Upper lobe of right lung (tissue), 1 donor: ENCODE results near the gene CBS. TPM values are rescaled to one million over a fixed set of nuclear protein-coding genes. Genes with fewer than 3 reads are reported as not detected.
"Not testable (repeated sequence)": the region's sequence is repeated elsewhere in the genome, so short reads cannot be mapped to it uniquely, and the experiment has no call there.

Experiments used
- ATAC-seq: fragments of 200-7000 bp; cut with Tn5 transposase; one replicate; pipeline ENCODE4 v1.9.1; 2020; ENCODE audit warnings: mild to moderate bottlenecking, moderate library complexity
- DNase-seq: peaks from one replicate; pipeline ENCODE4 v3.0.0-alpha.2; 2020
- H3K27ac ChIP-seq: fragments of 200-600 bp; one replicate; pipeline ENCODE4 v1.8.0; 2022
- H3K27me3 ChIP-seq: fragments of 200-600 bp; one replicate; pipeline ENCODE4 v1.8.0; 2022; ENCODE audit warnings: mild to moderate bottlenecking
- H3K36me3 ChIP-seq: fragments of 200-600 bp; one replicate; pipeline ENCODE4 v1.8.0; 2022
- H3K4me1 ChIP-seq: fragments of 200-600 bp; one replicate; pipeline ENCODE4 v1.8.0; 2022
- H3K4me3 ChIP-seq: fragments of 200-600 bp; one replicate; pipeline ENCODE4 v1.8.0; 2022; ENCODE audit warnings: mild to moderate bottlenecking
- H3K9me3 ChIP-seq: fragments of 200-600 bp; one replicate; pipeline ENCODE4 v1.8.0; 2022
- intact Hi-C: fragments of 100-400 bp; cut with DNase I; formaldehyde crosslinking; loops from one replicate; pipeline ENCODE4 v1.11.0; 2022
- total RNA-seq: library from RNA; stranded (reverse); fragmentation: NEBNext Ultra II Directional; extraction: Animal tissue kit (Norgen Biotek cat#: 25700); gene quantifications from one replicate; pipeline ENCODE4 v1.2.1, GENCODE V29; 2021
- donor health status: DM: no; HTN: yes; CAD: no; lungs with severe emphysema.

The CBS gene
- total RNA-seq, 1 donor from 2014 or later = 69.0 TPM

GRCh38 chr21:43089463-43089862 lies 13.8 kb upstream of the CBS start:
- H3K4me3 ChIP-seq, H3K27me3 ChIP-seq, ATAC-seq, H3K4me1 ChIP-seq, DNase-seq, H3K27ac ChIP-seq, H3K36me3 ChIP-seq, H3K9me3 ChIP-seq, intact Hi-C loops: not testable (repeated sequence)

GRCh38 chr21:43082587-43083300 lies 7.1 kb upstream of the CBS start:
- DNase-seq, H3K27ac ChIP-seq, H3K9me3 ChIP-seq, H3K27me3 ChIP-seq, H3K4me1 ChIP-seq, ATAC-seq, H3K4me3 ChIP-seq, intact Hi-C loops, H3K36me3 ChIP-seq: not testable (repeated sequence)

- intact Hi-C loops = not testable (repeated sequence)
These were observed 1.0 kb upstream of the CBS start for GRCh38 chr21:43076643-43077042.

GRCh38 chr21:43076023-43076637 lies 495 bp upstream of the CBS start:
- H3K27ac ChIP-seq, H3K4me3 ChIP-seq, H3K4me1 ChIP-seq, H3K9me3 ChIP-seq, intact Hi-C loops, H3K27me3 ChIP-seq, DNase-seq, H3K36me3 ChIP-seq: not testable (repeated sequence)
- ATAC-seq = peak; percentile 6

More at GRCh38 chr21:43076643-43077042, 1.0 kb upstream of the CBS start:
- H3K27me3 ChIP-seq, H3K9me3 ChIP-seq, H3K4me3 ChIP-seq, H3K4me1 ChIP-seq, H3K36me3 ChIP-seq, H3K27ac ChIP-seq: not testable (repeated sequence)
- DNase-seq = peak; percentile 29
- peak; percentile 27 for ATAC-seq

GRCh38 chr21:43074401-43075169 lies 1.1 kb downstream of the CBS start:
- peak; percentile 45 for ATAC-seq
- H3K27ac ChIP-seq, H3K27me3 ChIP-seq, H3K4me1 ChIP-seq, H3K36me3 ChIP-seq, intact Hi-C loops, H3K9me3 ChIP-seq, DNase-seq, H3K4me3 ChIP-seq: not testable (repeated sequence)

GRCh38 chr21:43072742-43073141 lies 2.9 kb downstream of the CBS start:
- H3K27me3 ChIP-seq, ATAC-seq, H3K9me3 ChIP-seq, H3K36me3 ChIP-seq, H3K27ac ChIP-seq, H3K4me3 ChIP-seq, DNase-seq, H3K4me1 ChIP-seq, intact Hi-C loops: not testable (repeated sequence)

- H3K27me3 ChIP-seq, H3K27ac ChIP-seq, intact Hi-C loops, H3K36me3 ChIP-seq, H3K9me3 ChIP-seq, H3K4me1 ChIP-seq, ATAC-seq, DNase-seq, H3K4me3 ChIP-seq: not testable (repeated sequence)
These were observed 6.0 kb downstream of the CBS start for GRCh38 chr21:43069682-43070081.

- intact Hi-C loops, H3K27me3 ChIP-seq, H3K4me1 ChIP-seq, H3K9me3 ChIP-seq, DNase-seq, H3K36me3 ChIP-seq, H3K27ac ChIP-seq, ATAC-seq, H3K4me3 ChIP-seq: not testable (repeated sequence)
These were observed 7.6 kb downstream of the CBS start for GRCh38 chr21:43068065-43068464.

- H3K4me3 ChIP-seq, H3K9me3 ChIP-seq, H3K36me3 ChIP-seq, H3K27me3 ChIP-seq, ATAC-seq, H3K27ac ChIP-seq, H3K4me1 ChIP-seq, intact Hi-C loops: not testable (repeated sequence)
- DNase-seq = peak; percentile 32
These were observed 8.9 kb downstream of the CBS start for GRCh38 chr21:43066690-43067089.

- H3K9me3 ChIP-seq, ATAC-seq, intact Hi-C loops, H3K27me3 ChIP-seq, H3K27ac ChIP-seq, H3K36me3 ChIP-seq, H3K4me1 ChIP-seq, H3K4me3 ChIP-seq: not testable (repeated sequence)
- DNase-seq = peak; percentile 29
These were observed 9.6 kb downstream of the CBS start for GRCh38 chr21:43065991-43066390.

GRCh38 chr21:43064265-43064917 lies 11.2 kb downstream of the CBS start:
- ATAC-seq, H3K4me3 ChIP-seq, DNase-seq, H3K9me3 ChIP-seq, intact Hi-C loops, H3K27me3 ChIP-seq, H3K36me3 ChIP-seq, H3K4me1 ChIP-seq, H3K27ac ChIP-seq: not testable (repeated sequence)

- H3K27ac ChIP-seq, ATAC-seq, H3K4me3 ChIP-seq, H3K27me3 ChIP-seq, H3K4me1 ChIP-seq, DNase-seq, H3K36me3 ChIP-seq, H3K9me3 ChIP-seq, intact Hi-C loops: not testable (repeated sequence)
These were observed 12.5 kb downstream of the CBS start for GRCh38 chr21:43062955-43063664.

GRCh38 chr21:43053112-43053511 lies 22.5 kb downstream of the CBS start:
- H3K27ac ChIP-seq, H3K9me3 ChIP-seq, intact Hi-C loops, H3K4me3 ChIP-seq, DNase-seq, H3K36me3 ChIP-seq, H3K27me3 ChIP-seq, H3K4me1 ChIP-seq: not testable (repeated sequence)
- ATAC-seq = peak; percentile 52
